Measurements from ENCODE around the gene ELL. TPM values are rescaled to one million over a fixed set of nuclear protein-coding genes. Genes with fewer than 3 reads are reported as not detected.
A peak's percentile ranks its signal among the peaks of the same experiment; 100 is the strongest.

The ELL gene
- total and polyA plus RNA-seq, 9 of the 15 experiments (the other 6 are each of a cell fraction or from before 2014, with no cell fraction given): 0.24 to 22.5 (median 4.1) TPM

GRCh38 chr19:18446145-18446810 lies 75.6 kb downstream of the ELL start:
- H3K27me3 ChIP-seq (ENCODE audit: control insufficient read depth in 2 of 2, insufficient read depth in 2 of 2, low read length in 2 of 2): no peaks in the 10 kb centered on the region
- no peak overlapping the region for H2AFZ ChIP-seq (ENCODE audit: low read depth, low read length)
- TF ChIP-seq, protein P1, sequence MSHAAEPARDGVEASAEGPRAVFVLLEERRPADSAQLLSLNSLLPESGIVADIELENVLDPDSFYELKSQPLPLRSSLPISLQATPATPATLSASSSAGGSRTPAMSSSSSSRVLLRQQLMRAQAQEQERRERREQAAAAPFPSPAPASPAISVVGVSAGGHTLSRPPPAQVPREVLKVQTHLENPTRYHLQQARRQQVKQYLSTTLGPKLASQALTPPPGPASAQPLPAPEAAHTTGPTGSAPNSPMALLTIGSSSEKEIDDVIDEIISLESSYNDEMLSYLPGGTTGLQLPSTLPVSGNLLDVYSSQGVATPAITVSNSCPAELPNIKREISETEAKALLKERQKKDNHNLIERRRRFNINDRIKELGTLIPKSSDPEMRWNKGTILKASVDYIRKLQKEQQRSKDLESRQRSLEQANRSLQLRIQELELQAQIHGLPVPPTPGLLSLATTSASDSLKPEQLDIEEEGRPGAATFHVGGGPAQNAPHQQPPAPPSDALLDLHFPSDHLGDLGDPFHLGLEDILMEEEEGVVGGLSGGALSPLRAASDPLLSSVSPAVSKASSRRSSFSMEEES (CRISPR knock-in tag; IDR thresholded peaks at IDR 0.05): no peak
- TF ChIP-seq ZNF124 (CRISPR knock-in tag; IDR thresholded peaks at IDR 0.05): no peak
- TF ChIP-seq, protein P2, sequence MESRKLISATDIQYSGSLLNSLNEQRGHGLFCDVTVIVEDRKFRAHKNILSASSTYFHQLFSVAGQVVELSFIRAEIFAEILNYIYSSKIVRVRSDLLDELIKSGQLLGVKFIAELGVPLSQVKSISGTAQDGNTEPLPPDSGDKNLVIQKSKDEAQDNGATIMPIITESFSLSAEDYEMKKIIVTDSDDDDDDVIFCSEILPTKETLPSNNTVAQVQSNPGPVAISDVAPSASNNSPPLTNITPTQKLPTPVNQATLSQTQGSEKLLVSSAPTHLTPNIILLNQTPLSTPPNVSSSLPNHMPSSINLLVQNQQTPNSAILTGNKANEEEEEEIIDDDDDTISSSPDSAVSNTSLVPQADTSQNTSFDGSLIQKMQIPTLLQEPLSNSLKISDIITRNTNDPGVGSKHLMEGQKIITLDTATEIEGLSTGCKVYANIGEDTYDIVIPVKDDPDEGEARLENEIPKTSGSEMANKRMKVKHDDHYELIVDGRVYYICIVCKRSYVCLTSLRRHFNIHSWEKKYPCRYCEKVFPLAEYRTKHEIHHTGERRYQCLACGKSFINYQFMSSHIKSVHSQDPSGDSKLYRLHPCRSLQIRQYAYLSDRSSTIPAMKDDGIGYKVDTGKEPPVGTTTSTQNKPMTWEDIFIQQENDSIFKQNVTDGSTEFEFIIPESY (CRISPR knock-in tag; IDR thresholded peaks at IDR 0.05): peak; percentile 64
- TF ChIP-seq, protein P3, sequence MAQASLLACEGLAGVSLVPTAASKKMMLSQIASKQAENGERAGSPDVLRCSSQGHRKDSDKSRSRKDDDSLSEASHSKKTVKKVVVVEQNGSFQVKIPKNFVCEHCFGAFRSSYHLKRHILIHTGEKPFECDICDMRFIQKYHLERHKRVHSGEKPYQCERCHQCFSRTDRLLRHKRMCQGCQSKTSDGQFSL (CRISPR knock-in tag; IDR thresholded peaks at IDR 0.05): 0 out of 2 replicates have a peak, but pooled peaks have one; percentile 48
- TF ChIP-seq, protein P3 (tag; IDR thresholded peaks at IDR 0.05): no peak
- H3K9me3 ChIP-seq (replicated peaks; ENCODE audit: control insufficient read depth, insufficient read depth, low read depth, low read length): no peaks in the 10 kb centered on the region
- no TSS peak for BruUV-seq (replicated peaks)
- no peak overlapping the region for H3K27ac ChIP-seq (ENCODE audit: extremely low read depth, low read depth, low read length)
- H3K4me1 ChIP-seq (replicated peaks in 1 of 2; ENCODE audit: control insufficient read depth in 2 of 2, insufficient read depth in 2 of 2, low read length in 2 of 2): peaks cover 8 to 68% of the 10 kb centered on the region in 2 experiments; a peak in 4 of 5 replicates
- in situ Hi-C loops (cut with MboI) (no loop called here), intact Hi-C loops (cut with micrococcal nuclease) (no loop called here)
- H3K79me2 ChIP-seq (ENCODE audit: control insufficient read depth, insufficient read depth, low read length): peaks cover 3% of the 10 kb centered on the region; the same call in 1 of the 3 replicates
- WGBS (ENCODE audit: insufficient coverage, low coverage, missing lambda C conversion rate): 93% methylated on average over 23 of the region's 34 CpGs
- no peak overlapping the region for H3K4me3 ChIP-seq
- ChIA-PET POLR2A (interaction anchor here (1.3 kb wide), 1 partner anchor 11 kb away, joined by 6 read pairs; no protein-coding TSS in a partner anchor), CTCF (ENCODE audit: low intra/inter-chr PET ratio) (no interaction called here)
- 0 out of 2 replicates have a peak, but pooled peaks cover 3% of the 10 kb centered on the region for H4K20me1 ChIP-seq (replicated peaks; ENCODE audit: control insufficient read depth, insufficient read depth, low read length)
- H3K9ac ChIP-seq (ENCODE audit: insufficient read depth in 1 of 2, low read depth in 2 of 2, low read length in 2 of 2): peak overlapping the region in 1 of 2 experiments; percentile 74; a peak in 2 of 4 replicates
- no peak for DNase-seq (ENCODE audit: extremely low read depth in 1 of 4, low spot score in 3 of 4)
- peaks cover 82% of the 10 kb centered on the region for H3K36me3 ChIP-seq (ENCODE audit: control insufficient read depth, insufficient read depth, low read length)
- no peak for FAIRE-seq
- no peak overlapping the region for H3K4me2 ChIP-seq (ENCODE audit: insufficient read depth, low read length)
- ATAC-seq: no peak
- peaks cover 11% of the 10 kb centered on the region for H3K9me1 ChIP-seq (ENCODE audit: control insufficient read depth, insufficient read depth, low read length)
